GM12865 (cell line): ENCODE data around the gene RETREG1.
"Not testable (repeated sequence)": the region's sequence is repeated elsewhere in the genome, so short reads cannot be mapped to it uniquely, and the experiment has no call there.

Experiments
- DNase-seq: peaks from one replicate; pipeline ENCODE4 v3.0.0; 2010; ENCODE audit warnings: low read depth
- H3K4me3 ChIP-seq: 2 replicates; pipeline ENCODE4 v1.5.1; 2011; ENCODE audit warnings: mild to moderate bottlenecking, low read depth, low read length, control low read depth
- TF ChIP-seq, protein P1 (sequence below): IDR thresholded peaks from 2 replicates; pipeline ENCODE4 v1.5.1; 2011; ENCODE audit warnings: low read length, control low read depth, low read depth, inconsistent platforms; ENCODE audit not compliant: insufficient read depth; ENCODE audit errors: missing control alignments

Gene RETREG1

DNA sequence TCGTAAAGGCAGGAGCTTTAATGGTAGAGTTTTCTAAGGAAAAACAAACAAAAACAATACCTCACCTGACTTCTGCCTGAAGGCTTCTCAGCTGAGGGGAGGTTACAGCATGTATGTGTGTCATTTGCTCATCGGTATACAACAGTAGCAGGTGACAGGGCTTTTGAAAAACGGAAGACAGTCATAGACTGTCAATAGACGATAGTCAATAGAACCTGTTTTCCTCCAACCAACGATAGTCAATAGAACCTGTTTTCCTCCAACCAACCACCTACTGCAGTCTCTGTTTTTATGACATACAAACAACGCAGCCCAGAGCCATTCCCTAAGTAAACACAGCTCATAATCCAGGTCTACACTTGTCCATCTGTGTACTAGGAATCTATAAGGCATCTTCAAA lies 74.6 kb downstream of the RETREG1 start:
- no peak for DNase-seq
- H3K4me3 ChIP-seq, result no peak overlapping the region
- TF ChIP-seq, protein P1, sequence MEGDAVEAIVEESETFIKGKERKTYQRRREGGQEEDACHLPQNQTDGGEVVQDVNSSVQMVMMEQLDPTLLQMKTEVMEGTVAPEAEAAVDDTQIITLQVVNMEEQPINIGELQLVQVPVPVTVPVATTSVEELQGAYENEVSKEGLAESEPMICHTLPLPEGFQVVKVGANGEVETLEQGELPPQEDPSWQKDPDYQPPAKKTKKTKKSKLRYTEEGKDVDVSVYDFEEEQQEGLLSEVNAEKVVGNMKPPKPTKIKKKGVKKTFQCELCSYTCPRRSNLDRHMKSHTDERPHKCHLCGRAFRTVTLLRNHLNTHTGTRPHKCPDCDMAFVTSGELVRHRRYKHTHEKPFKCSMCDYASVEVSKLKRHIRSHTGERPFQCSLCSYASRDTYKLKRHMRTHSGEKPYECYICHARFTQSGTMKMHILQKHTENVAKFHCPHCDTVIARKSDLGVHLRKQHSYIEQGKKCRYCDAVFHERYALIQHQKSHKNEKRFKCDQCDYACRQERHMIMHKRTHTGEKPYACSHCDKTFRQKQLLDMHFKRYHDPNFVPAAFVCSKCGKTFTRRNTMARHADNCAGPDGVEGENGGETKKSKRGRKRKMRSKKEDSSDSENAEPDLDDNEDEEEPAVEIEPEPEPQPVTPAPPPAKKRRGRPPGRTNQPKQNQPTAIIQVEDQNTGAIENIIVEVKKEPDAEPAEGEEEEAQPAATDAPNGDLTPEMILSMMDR, result no peak

DNA sequence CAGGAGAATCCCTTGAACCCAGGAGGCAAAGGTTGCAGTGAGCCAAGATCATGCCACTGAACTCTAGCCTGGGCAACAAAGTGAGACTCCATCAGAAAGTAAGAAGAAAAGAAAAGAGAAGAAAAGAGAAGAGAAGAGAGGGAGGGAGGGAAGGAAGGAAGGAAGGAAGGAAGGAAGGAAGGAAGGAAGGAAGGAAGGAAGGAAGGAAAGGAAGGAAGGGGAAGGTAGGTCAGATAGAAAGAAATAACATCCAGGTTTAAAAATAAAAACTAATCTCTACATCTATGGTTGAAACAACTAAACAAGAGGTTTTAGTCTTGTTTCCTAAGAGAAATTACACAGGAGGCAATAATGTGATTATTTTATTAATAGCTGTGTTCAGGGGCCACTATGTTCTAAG lies 75.2 kb downstream of the RETREG1 start:
- not testable (repeated sequence) for H3K4me3 ChIP-seq, DNase-seq

DNA sequence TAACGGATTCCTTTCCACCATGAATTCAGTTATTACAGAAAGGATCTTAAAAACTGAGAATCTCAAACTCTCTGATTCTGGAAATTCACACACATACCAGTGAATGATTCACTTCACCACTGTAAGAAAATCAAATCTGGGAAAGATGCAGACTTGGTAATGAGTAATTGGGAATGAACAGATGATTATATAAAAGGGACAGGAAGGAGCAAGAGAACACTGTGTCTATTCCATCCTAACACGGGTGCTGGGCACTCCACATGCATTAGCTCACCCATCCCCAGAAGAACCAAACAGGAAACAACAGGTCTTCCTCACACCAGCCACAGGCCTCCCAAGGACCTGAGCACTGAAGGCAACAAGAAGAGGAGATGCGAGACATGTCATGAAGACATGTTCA lies 76.4 kb downstream of the RETREG1 start:
- no peak overlapping the region for H3K4me3 ChIP-seq
- TF ChIP-seq, protein P1, result no peak
- DNase-seq, result no peak

DNA sequence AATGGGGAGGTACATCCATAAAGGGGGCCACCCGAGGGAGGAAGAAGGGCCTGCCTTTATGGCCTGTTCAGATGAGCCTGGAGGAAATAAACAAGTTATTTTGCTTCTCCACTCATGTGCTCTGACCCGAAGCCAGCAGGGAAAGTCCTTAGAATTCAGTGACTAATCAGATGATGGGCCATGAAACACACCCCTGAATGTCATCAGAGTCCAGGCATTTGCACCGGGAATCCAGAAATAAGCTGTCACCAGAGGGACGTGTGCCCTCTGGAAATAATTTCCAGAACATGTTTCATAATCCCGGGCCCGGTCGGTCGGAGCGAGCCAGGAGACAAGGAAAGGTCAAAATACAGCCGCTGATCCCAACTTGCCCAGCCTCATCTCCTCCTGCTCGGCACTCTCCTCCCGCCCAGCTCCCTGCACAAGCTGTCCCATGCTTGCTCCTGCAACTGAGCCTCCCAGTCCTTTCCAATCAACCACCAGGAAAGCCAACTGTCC lies 77.6 kb downstream of the RETREG1 start:
- H3K4me3 ChIP-seq, result no peak overlapping the region
- TF ChIP-seq, protein P1, result no peak
- no peak for DNase-seq

DNA sequence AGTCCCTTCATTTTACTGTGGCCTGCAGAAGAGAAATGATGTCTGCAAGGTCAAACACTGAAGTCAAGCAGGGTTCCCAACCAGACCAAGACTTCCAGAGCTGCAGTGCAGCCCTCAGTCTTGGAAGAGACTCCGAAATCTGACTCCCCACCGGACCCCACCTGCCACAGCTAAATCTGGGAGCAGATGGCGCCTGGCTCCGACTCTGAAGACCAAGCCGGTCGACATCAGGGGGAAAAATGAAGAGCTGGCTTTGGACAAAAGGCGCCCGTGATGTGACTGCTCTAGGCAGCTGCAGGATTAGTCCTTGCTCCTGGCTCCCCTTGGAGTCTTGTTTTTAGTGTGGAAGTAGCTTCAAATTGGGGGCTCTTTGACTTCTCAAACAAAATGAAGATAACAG lies 78.8 kb downstream of the RETREG1 start:
- no peak overlapping the region for H3K4me3 ChIP-seq
- TF ChIP-seq, protein P1, result no peak
- DNase-seq, result no peak

DNA sequence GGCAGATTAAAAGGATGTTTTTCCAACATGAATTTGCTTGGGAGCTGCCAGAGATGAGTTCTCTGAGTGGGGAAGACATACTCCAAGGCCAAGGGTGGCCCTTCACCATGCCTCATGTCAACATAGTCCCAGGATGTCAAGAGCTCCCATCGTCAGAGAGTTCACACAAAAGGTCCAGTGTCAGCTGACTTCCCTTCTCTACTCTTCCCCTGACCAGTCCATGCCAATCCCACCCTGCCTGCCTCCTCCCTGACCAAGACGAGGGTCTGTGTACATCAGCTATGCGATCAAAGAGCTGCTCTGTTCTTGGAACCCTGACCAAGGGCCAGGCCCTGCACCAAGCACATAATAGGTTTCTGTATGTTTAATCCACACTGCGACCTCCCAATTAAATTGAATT lies 80.0 kb downstream of the RETREG1 start:
- no peak for DNase-seq
- TF ChIP-seq, protein P1, result no peak
- no peak overlapping the region for H3K4me3 ChIP-seq

DNA sequence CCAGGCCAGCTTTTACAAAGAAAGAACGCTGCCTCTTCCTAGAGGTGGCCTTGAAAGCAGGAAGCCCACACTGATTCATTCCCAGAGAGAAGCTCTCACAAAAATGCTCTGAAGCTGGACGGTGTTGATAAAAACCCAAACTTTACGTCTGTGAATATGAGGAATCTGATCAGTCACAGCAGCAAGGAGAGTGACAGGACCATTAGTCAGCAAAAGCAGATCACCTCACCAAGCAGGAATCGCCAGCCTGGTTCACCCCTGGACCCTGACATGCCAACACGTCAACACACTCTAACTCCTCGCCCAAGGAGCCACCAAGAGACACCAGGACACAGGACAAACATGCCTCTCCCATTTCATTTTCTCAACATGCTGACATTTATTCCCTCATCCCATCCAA lies 80.6 kb downstream of the RETREG1 start:
- no peak overlapping the region for H3K4me3 ChIP-seq
- no peak for DNase-seq
- TF ChIP-seq, protein P1, result no peak
